ENCODE measurements around the gene RXRG. TPM values are rescaled to one million over a fixed set of nuclear protein-coding genes. Genes with fewer than 3 reads are reported as not detected.
A peak's percentile ranks its signal among the peaks of the same experiment; 100 is the strongest.

The RXRG gene
- total and polyA plus RNA-seq, 2 experiments from 2014 or later = not detected

DNA sequence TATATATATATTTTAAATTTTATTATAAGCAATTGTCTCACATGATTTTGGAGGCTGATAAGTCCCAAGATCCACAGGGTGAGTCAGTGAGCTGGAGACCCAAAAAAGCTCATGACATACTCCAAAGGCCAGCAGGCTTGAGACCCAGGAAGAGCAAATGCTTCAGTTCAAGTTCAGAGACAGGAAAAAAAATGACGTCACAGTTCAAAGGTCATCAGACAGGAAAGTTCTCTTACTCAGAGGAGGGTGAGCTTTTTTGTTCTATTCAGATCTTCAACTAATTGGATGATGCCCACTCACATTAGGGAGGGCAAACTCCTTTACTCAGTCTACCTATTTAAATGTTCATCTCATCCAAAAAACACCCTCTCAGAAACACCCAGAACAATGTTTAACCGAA lies 18.2 kb downstream of the RXRG start:
- H2AFZ ChIP-seq = no peak overlapping the region
- H4K20me1 ChIP-seq (ENCODE audit: insufficient read depth) = no peaks in the 10 kb centered on the region
- TF ChIP-seq EZH2 (IDR thresholded peaks at IDR 0.05; ENCODE audit: insufficient read depth, poor library complexity, severe bottlenecking) (no peak), EZH2phosphoT487 (IDR thresholded peaks at IDR 0.05; ENCODE audit: insufficient read depth, low read depth) (no peak)
- no peak overlapping the region for H3K27ac ChIP-seq
- H3K4me3 ChIP-seq = no peak overlapping the region
- in situ Hi-C loops (cut with MboI) = no loop called here
- DNase-seq = no peak
- no peaks in the 10 kb centered on the region for H3K4me1 ChIP-seq (ENCODE audit: insufficient read depth)
- H3K79me2 ChIP-seq (ENCODE audit: insufficient read depth) = no peaks in the 10 kb centered on the region
- no peak overlapping the region for H3K4me2 ChIP-seq (ENCODE audit: unreplicated experiment)
- H3F3A ChIP-seq (ENCODE audit: insufficient read depth) = no peaks in the 10 kb centered on the region
- no peak overlapping the region for H3K9ac ChIP-seq
- H3K9me3 ChIP-seq (ENCODE audit: low read depth) = no peaks in the 10 kb centered on the region
- H3K36me3 ChIP-seq (ENCODE audit: low read depth) = no peaks in the 10 kb centered on the region
- no peaks in the 10 kb centered on the region for H3K9me2 ChIP-seq (ENCODE audit: insufficient read depth)
- 21 to 30% methylated on average over 2 of the region's 2 CpGs for WGBS, 2 experiments (ENCODE audit: low coverage in 1 of 2, low lambda C conversion rate in 2 of 2, missing lambda C conversion rate in 2 of 2)
- 0 out of 2 replicates have a peak, but pooled peaks cover 5% of the 10 kb centered on the region for H3K27me3 ChIP-seq (replicated peaks; ENCODE audit: insufficient read depth)

GRCh38 chr1:165425621-165426020 lies 19.3 kb downstream of the RXRG start:
- no peak for DNase-seq
- H3K4me3 ChIP-seq = no peak overlapping the region
- peaks cover 5% of the 10 kb centered on the region; the same call in 1 of the 2 replicates for H3K27me3 ChIP-seq (replicated peaks; ENCODE audit: insufficient read depth)
- no peak overlapping the region for H3K9ac ChIP-seq
- H4K20me1 ChIP-seq (ENCODE audit: insufficient read depth) = no peaks in the 10 kb centered on the region
- H3F3A ChIP-seq (ENCODE audit: insufficient read depth) = no peaks in the 10 kb centered on the region
- H3K36me3 ChIP-seq (ENCODE audit: low read depth) = no peaks in the 10 kb centered on the region
- no peak overlapping the region for H2AFZ ChIP-seq
- H3K9me3 ChIP-seq (ENCODE audit: low read depth) = no peaks in the 10 kb centered on the region
- H3K79me2 ChIP-seq (ENCODE audit: insufficient read depth) = no peaks in the 10 kb centered on the region
- H3K4me2 ChIP-seq (ENCODE audit: unreplicated experiment) = no peak overlapping the region
- in situ Hi-C loops (cut with MboI) = no loop called here
- no peaks in the 10 kb centered on the region for H3K9me2 ChIP-seq (ENCODE audit: insufficient read depth)
- no peaks in the 10 kb centered on the region for H3K4me1 ChIP-seq (ENCODE audit: insufficient read depth)
- no peak overlapping the region for H3K27ac ChIP-seq
- TF ChIP-seq EZH2phosphoT487 (IDR thresholded peaks at IDR 0.05; ENCODE audit: insufficient read depth, low read depth) (no peak), EZH2 (IDR thresholded peaks at IDR 0.05; ENCODE audit: insufficient read depth, poor library complexity, severe bottlenecking) (no peak)
- WGBS, 2 experiments (ENCODE audit: low coverage in 1 of 2, low lambda C conversion rate in 2 of 2, missing lambda C conversion rate in 2 of 2) = 69 to 78% methylated on average over 2 of the region's 2 CpGs

DNA sequence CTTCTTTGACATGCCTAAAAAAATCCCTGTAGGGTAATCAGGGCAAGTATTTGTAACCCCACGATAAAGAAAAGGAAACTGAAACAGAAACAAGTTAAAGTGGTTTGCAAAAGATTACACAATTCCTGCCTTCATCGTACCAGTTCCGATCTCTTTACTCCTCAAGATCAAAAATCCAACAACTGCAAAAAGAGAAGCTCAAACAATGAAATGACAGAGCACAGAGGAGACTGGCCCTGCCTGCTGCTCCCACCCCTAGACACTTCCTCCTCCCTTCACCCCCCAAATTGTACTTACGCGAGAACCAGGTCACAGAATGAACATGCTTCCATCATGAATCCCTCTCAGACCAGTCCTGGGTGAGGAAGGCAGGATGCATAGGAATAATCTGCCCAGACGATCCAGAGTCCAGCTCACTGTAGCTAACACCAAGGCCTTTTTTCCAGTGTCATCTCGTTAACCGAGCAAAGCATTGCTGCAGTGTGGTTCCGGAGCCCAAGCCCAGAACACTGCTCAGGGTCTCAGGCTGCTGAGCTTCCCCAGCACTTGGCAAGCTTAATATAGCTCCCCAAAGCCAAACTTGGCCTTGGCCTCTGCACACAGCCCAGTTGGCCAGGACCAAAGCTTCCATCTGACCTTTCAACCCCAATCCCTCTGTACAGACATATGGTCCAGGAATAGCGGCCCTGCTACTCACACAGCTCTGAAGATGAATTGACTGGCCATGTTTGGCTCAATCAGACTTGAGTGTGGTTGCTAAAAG lies 20.3 kb downstream of the RXRG start:
- Histone ChIP-seq H3K4me3 (no peak overlapping the region), H3K27ac (no peak overlapping the region), H3F3A (ENCODE audit: insufficient read depth) (no peaks in the 10 kb centered on the region), H3K27me3 (replicated peaks; ENCODE audit: insufficient read depth) (peaks cover 10% of the 10 kb centered on the region; the same call in 1 of the 2 replicates), H3K79me2 (ENCODE audit: insufficient read depth) (no peaks in the 10 kb centered on the region), H3K4me2 (ENCODE audit: unreplicated experiment) (no peak overlapping the region), H2AFZ (peak overlapping the region; percentile 39; the same call in 1 of the 2 replicates), H3K36me3 (ENCODE audit: low read depth) (no peaks in the 10 kb centered on the region), H3K9me2 (ENCODE audit: insufficient read depth) (no peaks in the 10 kb centered on the region), H3K4me1 (ENCODE audit: insufficient read depth) (no peaks in the 10 kb centered on the region), H3K9me3 (ENCODE audit: low read depth) (no peaks in the 10 kb centered on the region), H4K20me1 (ENCODE audit: insufficient read depth) (no peaks in the 10 kb centered on the region), H3K9ac (no peak overlapping the region)
- peak; percentile 15 for DNase-seq
- 35 to 38% methylated on average over 10 of the region's 10 CpGs for WGBS, 2 experiments (ENCODE audit: low coverage in 1 of 2, low lambda C conversion rate in 2 of 2, missing lambda C conversion rate in 2 of 2)
- TF ChIP-seq EZH2 (IDR thresholded peaks at IDR 0.05; ENCODE audit: insufficient read depth, poor library complexity, severe bottlenecking) = no peak
- no peak for TF ChIP-seq EZH2phosphoT487 (IDR thresholded peaks at IDR 0.05; ENCODE audit: insufficient read depth, low read depth)
- in situ Hi-C loops (cut with MboI) = no loop called here

- Histone ChIP-seq H3K4me3 (no peak overlapping the region), H3F3A (ENCODE audit: insufficient read depth) (no peaks in the 10 kb centered on the region), H3K79me2 (ENCODE audit: insufficient read depth) (no peaks in the 10 kb centered on the region), H4K20me1 (ENCODE audit: insufficient read depth) (no peaks in the 10 kb centered on the region), H3K9ac (no peak overlapping the region), H3K9me2 (ENCODE audit: insufficient read depth) (no peaks in the 10 kb centered on the region), H3K4me2 (ENCODE audit: unreplicated experiment) (no peak overlapping the region), H3K27ac (no peak overlapping the region), H3K36me3 (ENCODE audit: low read depth) (no peaks in the 10 kb centered on the region), H2AFZ (no peak overlapping the region), H3K9me3 (ENCODE audit: low read depth) (no peaks in the 10 kb centered on the region), H3K4me1 (ENCODE audit: insufficient read depth) (no peaks in the 10 kb centered on the region), H3K27me3 (replicated peaks; ENCODE audit: insufficient read depth) (peaks cover 10% of the 10 kb centered on the region; the same call in 1 of the 2 replicates)
- no peak for DNase-seq
- in situ Hi-C loops (cut with MboI) = no loop called here
- whole genome bisulfite sequencing, 2 experiments (ENCODE audit: low coverage in 1 of 2, low lambda C conversion rate in 2 of 2, missing lambda C conversion rate in 2 of 2) = 28 to 36% methylated on average over 5 of the region's 5 CpGs
- TF ChIP-seq EZH2phosphoT487 (IDR thresholded peaks at IDR 0.05; ENCODE audit: insufficient read depth, low read depth) = no peak
- no peak for TF ChIP-seq EZH2 (IDR thresholded peaks at IDR 0.05; ENCODE audit: insufficient read depth, poor library complexity, severe bottlenecking)
Observed at GRCh38 chr1:165423136-165423535, 21.8 kb downstream of the RXRG start.

All from GM23248 (cell line).